Neural cell (in vitro differentiated cells): ENCODE data around the gene COL4A2. TPM values are rescaled to one million over a fixed set of nuclear protein-coding genes. Genes with fewer than 3 reads are reported as not detected.

Experiments
- H2AFZ ChIP-seq: fragments of 200-600, 300-800 bp; sonication (generic), shearing (Covaris generic); 2 replicates; pipeline ENCODE4 v1.6.0; 2014; ENCODE audit warnings: low read depth, mild to moderate bottlenecking, antibody characterized with exemption, low read length, moderate library complexity
- H3F3A ChIP-seq: fragments of 200-600 bp; shearing (Covaris generic); 2 replicates; pipeline ENCODE4 v1.6.1; 2016; ENCODE audit warnings: mild to moderate bottlenecking, moderate library complexity, mixed read lengths, antibody characterized with exemption, low read length; ENCODE audit not compliant: insufficient read depth, poor library complexity, severe bottlenecking
- H3K27ac ChIP-seq: fragments of 200-600, 300-800 bp; sonication (generic), shearing (Covaris generic); 2 replicates; pipeline ENCODE4 v1.5.1; 2014; ENCODE audit warnings: mild to moderate bottlenecking, low read length, moderate library complexity
- H3K27me3 ChIP-seq: fragments of 300-800, 200-600 bp; sonication (generic), shearing (Covaris generic); 2 replicates; pipeline ENCODE4 v1.6.0; 2014; ENCODE audit warnings: mild to moderate bottlenecking, low read depth, low read length, moderate library complexity; ENCODE audit not compliant: insufficient read depth
- H3K36me3 ChIP-seq: fragments of 300-800, 200-600 bp; sonication (generic), shearing (Covaris generic); 2 replicates; pipeline ENCODE4 v1.5.1; 2014; ENCODE audit warnings: mild to moderate bottlenecking, antibody characterized with exemption, low read length, moderate library complexity; ENCODE audit not compliant: insufficient read depth
- H3K4me2 ChIP-seq: fragments of 300-800, 200-600 bp; sonication (generic), shearing (Covaris generic); 2 replicates; pipeline ENCODE4 v1.6.0; 2014; ENCODE audit warnings: mild to moderate bottlenecking, low read length
- H3K4me3 ChIP-seq: fragments of 300-800, 200-600 bp; sonication (generic), shearing (Covaris generic); 2 replicates; pipeline ENCODE4 v1.5.1; 2014; ENCODE audit warnings: mild to moderate bottlenecking, low read length, moderate library complexity
- H3K79me2 ChIP-seq: fragments of 200-600 bp; shearing (Covaris generic); replicated peaks from 2 replicates; pipeline ENCODE4 v1.6.0; 2014; ENCODE audit warnings: mild to moderate bottlenecking, low read length, moderate library complexity; ENCODE audit not compliant: insufficient read depth
- H3K9ac ChIP-seq: fragments of 300-800, 200-600 bp; sonication (generic), shearing (Covaris generic); 2 replicates; pipeline ENCODE4 v1.6.1; 2016; ENCODE audit warnings: mild to moderate bottlenecking, low read length, mixed read lengths
- H3K9me2 ChIP-seq: fragments of 200-600 bp; shearing (Covaris generic); 2 replicates; pipeline ENCODE4 v1.6.1; 2016; ENCODE audit warnings: mild to moderate bottlenecking, low read length, mixed read lengths; ENCODE audit not compliant: insufficient read depth
- H3K9me3 ChIP-seq: fragments of 200-600, 300-800 bp; sonication (generic), shearing (Covaris generic); 2 replicates; pipeline ENCODE4 v1.6.1; 2016; ENCODE audit warnings: mild to moderate bottlenecking, mixed run types, low read length, moderate library complexity, mixed read lengths
- H4K20me1 ChIP-seq: fragments of 200-600 bp; shearing (Covaris generic); 2 replicates; pipeline ENCODE4 v1.6.1; 2016; ENCODE audit warnings: mild to moderate bottlenecking, mixed run types; ENCODE audit not compliant: insufficient read depth
- EP300 ChIP-seq: fragments of 450-650 bp; conservative IDR thresholded peaks from 2 replicates; pipeline ENCODE4 v1.6.1; 2014; ENCODE audit warnings: antibody characterized with exemption, mild to moderate bottlenecking, moderate library complexity; ENCODE audit not compliant: poor library complexity, severe bottlenecking
- EZH2 ChIP-seq: fragments of 200-600, 300-800 bp; shearing (Covaris generic), sonication (generic); IDR thresholded peaks from 2 replicates; pipeline ENCODE4 v1.6.1; 2014; ENCODE audit warnings: antibody characterized with exemption, low read length, borderline replicate concordance, mild to moderate bottlenecking; ENCODE audit not compliant: insufficient read depth, poor library complexity, severe bottlenecking
- MXI1 ChIP-seq: fragments of 450-650 bp; conservative IDR thresholded peaks from 2 replicates; pipeline ENCODE4 v1.6.1; 2014; ENCODE audit warnings: antibody characterized with exemption, mild to moderate bottlenecking; ENCODE audit not compliant: poor library complexity, severe bottlenecking
- POLR2AphosphoS5 ChIP-seq: IDR thresholded peaks from 2 replicates; pipeline ENCODE4 v1.6.1; 2012
- RAD21 ChIP-seq: fragments of 450-650 bp; conservative IDR thresholded peaks from 2 replicates; pipeline ENCODE4 v1.6.1; 2014; ENCODE audit warnings: antibody characterized with exemption, mild to moderate bottlenecking, moderate library complexity
- SMC3 ChIP-seq: fragments of 450-650 bp; conservative IDR thresholded peaks from 2 replicates; pipeline ENCODE4 v1.6.1; 2014; ENCODE audit warnings: antibody characterized with exemption, mild to moderate bottlenecking, moderate library complexity; ENCODE audit not compliant: poor library complexity
- TAF1 ChIP-seq: IDR thresholded peaks from 2 replicates; pipeline ENCODE4 v1.6.1; 2012; ENCODE audit warnings: low read depth
- polyA plus RNA-seq: library from polyadenylated mRNA; depleted of rRNA; stranded (reverse); fragments of >200 nt; gene quantifications from 2 replicates; pipeline ENCODE4 v1.2.3, GENCODE V29; 2014
- TF ChIP-seq, protein P1 (sequence below): IDR thresholded peaks from 2 replicates; pipeline ENCODE4 v1.6.1; 2012; ENCODE audit warnings: borderline replicate concordance
- TF ChIP-seq, protein P2 (sequence below): fragments of 450-650 bp; IDR thresholded peaks from 2 replicates; pipeline ENCODE4 v1.5.1; 2014; ENCODE audit warnings: antibody characterized with exemption, mild to moderate bottlenecking, moderate library complexity; ENCODE audit not compliant: poor library complexity, severe bottlenecking

COL4A2 gene
- polyA plus RNA-seq, 1 donor from 2014 or later = 30.8 TPM

DNA sequence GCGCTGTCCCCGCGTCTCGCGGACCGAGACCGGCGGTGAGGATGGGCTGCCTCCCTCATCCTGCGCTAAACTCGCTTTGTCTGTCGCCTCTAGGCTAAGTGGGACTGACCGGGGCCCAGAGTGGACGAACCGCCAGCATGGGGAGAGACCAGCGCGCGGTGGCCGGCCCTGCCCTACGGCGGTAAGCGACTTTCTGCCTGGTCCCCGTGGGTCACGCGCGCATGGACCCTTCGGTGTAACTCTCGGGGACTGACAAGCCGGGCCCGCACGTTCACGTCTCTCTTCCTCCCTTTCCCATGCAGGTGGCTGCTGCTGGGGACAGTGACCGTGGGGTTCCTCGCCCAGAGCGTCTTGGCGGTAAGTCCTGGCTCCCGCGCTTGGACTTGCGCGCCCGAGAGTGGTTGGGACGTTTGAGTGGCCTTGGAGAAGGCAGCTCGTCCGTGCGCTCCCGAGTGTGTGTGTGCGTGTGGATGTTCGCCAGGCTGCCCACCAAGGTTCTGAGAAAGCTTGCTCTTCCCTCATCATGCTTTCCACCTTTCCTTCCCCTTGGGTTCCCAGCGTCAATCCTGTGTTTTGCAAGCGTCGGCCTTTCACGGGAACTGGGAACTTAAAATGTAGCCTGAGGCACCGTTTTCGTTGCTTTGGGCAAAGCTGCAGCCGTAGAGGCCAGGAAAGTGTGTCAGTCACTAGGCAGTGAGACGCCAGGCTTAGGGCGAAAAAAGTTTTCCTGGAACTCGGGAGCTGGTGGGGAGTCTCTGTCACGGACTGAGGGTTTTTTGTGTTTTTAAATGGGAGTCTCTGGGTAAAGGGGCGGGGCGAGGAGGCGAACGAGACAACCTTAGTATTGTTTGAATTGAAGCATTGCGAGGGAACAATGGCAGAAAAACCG is 927 bp downstream of the COL4A2 start:
- Histone ChIP-seq H3K9ac (peak overlapping the region; percentile 78), H3K27ac (peak overlapping the region; percentile 26), H3K27me3 (peaks cover 10% of the 10 kb centered on the region), H3K79me2 (no peaks in the 10 kb centered on the region), H3K4me2 (peak overlapping the region; percentile 72), H3K4me3 (peak overlapping the region; percentile 91), H3K9me3 (no peaks in the 10 kb centered on the region), H2AFZ (peak overlapping the region; percentile 29), H4K20me1 (no peaks in the 10 kb centered on the region), H3K36me3 (no peaks in the 10 kb centered on the region), H3K9me2 (no peaks in the 10 kb centered on the region), H3F3A (no peaks in the 10 kb centered on the region)
- TF ChIP-seq POLR2AphosphoS5 = peak; percentile 21
- TF ChIP-seq TAF1 = no peak
- peak; percentile 3 for TF ChIP-seq MXI1

- Histone ChIP-seq H3K79me2 (no peaks in the 10 kb centered on the region), H3K9ac (peak overlapping the region; percentile 78), H3K36me3 (no peaks in the 10 kb centered on the region), H2AFZ (peak overlapping the region; percentile 27), H3F3A (no peaks in the 10 kb centered on the region), H4K20me1 (no peaks in the 10 kb centered on the region), H3K4me2 (peak overlapping the region; percentile 72), H3K27ac (no peak overlapping the region), H3K27me3 (peaks cover 10% of the 10 kb centered on the region), H3K9me3 (no peaks in the 10 kb centered on the region), H3K9me2 (no peaks in the 10 kb centered on the region), H3K4me3 (peak overlapping the region; percentile 91)
- TF ChIP-seq RAD21 (no peak), MXI1 (no peak), POLR2AphosphoS5 (no peak), EZH2 (no peak)
These were observed 1.7 kb downstream of the COL4A2 start for GRCh38 chr13:110308656-110309359.

GRCh38 chr13:110309661-110310524 is 2.8 kb downstream of the COL4A2 start:
- Histone ChIP-seq H3K4me2 (no peak overlapping the region), H3K9ac (no peak overlapping the region), H3K36me3 (no peaks in the 10 kb centered on the region), H3K27me3 (peaks cover 10% of the 10 kb centered on the region), H3K9me2 (no peaks in the 10 kb centered on the region), H4K20me1 (no peaks in the 10 kb centered on the region), H3F3A (no peaks in the 10 kb centered on the region), H3K9me3 (no peaks in the 10 kb centered on the region), H3K27ac (no peak overlapping the region), H2AFZ (no peak overlapping the region), H3K79me2 (no peaks in the 10 kb centered on the region), H3K4me3 (peak overlapping the region; percentile 91)
- no peak for TF ChIP-seq MXI1
- TF ChIP-seq, protein P1, sequence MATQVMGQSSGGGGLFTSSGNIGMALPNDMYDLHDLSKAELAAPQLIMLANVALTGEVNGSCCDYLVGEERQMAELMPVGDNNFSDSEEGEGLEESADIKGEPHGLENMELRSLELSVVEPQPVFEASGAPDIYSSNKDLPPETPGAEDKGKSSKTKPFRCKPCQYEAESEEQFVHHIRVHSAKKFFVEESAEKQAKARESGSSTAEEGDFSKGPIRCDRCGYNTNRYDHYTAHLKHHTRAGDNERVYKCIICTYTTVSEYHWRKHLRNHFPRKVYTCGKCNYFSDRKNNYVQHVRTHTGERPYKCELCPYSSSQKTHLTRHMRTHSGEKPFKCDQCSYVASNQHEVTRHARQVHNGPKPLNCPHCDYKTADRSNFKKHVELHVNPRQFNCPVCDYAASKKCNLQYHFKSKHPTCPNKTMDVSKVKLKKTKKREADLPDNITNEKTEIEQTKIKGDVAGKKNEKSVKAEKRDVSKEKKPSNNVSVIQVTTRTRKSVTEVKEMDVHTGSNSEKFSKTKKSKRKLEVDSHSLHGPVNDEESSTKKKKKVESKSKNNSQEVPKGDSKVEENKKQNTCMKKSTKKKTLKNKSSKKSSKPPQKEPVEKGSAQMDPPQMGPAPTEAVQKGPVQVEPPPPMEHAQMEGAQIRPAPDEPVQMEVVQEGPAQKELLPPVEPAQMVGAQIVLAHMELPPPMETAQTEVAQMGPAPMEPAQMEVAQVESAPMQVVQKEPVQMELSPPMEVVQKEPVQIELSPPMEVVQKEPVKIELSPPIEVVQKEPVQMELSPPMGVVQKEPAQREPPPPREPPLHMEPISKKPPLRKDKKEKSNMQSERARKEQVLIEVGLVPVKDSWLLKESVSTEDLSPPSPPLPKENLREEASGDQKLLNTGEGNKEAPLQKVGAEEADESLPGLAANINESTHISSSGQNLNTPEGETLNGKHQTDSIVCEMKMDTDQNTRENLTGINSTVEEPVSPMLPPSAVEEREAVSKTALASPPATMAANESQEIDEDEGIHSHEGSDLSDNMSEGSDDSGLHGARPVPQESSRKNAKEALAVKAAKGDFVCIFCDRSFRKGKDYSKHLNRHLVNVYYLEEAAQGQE = no peak
- no peak for TF ChIP-seq POLR2AphosphoS5
- TF ChIP-seq, protein P2, sequence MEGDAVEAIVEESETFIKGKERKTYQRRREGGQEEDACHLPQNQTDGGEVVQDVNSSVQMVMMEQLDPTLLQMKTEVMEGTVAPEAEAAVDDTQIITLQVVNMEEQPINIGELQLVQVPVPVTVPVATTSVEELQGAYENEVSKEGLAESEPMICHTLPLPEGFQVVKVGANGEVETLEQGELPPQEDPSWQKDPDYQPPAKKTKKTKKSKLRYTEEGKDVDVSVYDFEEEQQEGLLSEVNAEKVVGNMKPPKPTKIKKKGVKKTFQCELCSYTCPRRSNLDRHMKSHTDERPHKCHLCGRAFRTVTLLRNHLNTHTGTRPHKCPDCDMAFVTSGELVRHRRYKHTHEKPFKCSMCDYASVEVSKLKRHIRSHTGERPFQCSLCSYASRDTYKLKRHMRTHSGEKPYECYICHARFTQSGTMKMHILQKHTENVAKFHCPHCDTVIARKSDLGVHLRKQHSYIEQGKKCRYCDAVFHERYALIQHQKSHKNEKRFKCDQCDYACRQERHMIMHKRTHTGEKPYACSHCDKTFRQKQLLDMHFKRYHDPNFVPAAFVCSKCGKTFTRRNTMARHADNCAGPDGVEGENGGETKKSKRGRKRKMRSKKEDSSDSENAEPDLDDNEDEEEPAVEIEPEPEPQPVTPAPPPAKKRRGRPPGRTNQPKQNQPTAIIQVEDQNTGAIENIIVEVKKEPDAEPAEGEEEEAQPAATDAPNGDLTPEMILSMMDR = no peak
- TF ChIP-seq TAF1 = no peak
- TF ChIP-seq EP300 = no peak
- TF ChIP-seq RAD21 = no peak
- TF ChIP-seq SMC3 = no peak
- TF ChIP-seq EZH2 = no peak
